Stimulated activated CD4-positive, alpha-beta T cell treated with anti-CD3 and anti-CD28 coated beads, Interleukin-15, amount 100 ng/mL, for 24 hours (primary cell): ENCODE data around the gene PRKD2.

Source experiments
- DNase-seq: peaks from one replicate; pipeline ENCODE4 v3.0.0-alpha.2; 2020

PRKD2 gene

DNA sequence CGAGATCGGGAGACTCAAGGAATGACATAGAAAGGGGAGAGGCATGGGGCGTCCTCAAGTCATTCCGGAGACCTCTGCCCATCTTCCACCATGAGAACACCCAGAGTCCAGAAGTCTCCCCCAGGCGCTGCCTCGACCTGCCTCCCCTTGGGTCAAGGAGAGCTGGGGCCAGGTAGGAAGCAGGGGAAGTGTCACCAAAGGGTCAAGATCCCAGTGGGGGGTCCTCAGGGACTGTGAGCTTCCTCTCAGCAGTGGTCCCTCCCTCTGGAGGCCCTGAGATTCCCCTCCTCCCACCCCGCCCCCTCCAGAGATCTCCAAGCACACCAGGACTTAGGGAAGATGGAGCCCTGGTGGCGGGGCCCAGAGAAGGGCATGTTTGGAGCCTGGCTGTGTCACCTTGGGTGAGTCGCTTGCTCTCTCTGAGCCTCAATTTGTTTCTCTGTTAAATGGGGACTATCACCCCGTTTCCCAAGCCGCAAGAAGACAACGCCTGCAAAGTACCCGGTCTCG is 56.9 kb downstream of the PRKD2 start:
- DNase-seq = peak; percentile 16

DNA sequence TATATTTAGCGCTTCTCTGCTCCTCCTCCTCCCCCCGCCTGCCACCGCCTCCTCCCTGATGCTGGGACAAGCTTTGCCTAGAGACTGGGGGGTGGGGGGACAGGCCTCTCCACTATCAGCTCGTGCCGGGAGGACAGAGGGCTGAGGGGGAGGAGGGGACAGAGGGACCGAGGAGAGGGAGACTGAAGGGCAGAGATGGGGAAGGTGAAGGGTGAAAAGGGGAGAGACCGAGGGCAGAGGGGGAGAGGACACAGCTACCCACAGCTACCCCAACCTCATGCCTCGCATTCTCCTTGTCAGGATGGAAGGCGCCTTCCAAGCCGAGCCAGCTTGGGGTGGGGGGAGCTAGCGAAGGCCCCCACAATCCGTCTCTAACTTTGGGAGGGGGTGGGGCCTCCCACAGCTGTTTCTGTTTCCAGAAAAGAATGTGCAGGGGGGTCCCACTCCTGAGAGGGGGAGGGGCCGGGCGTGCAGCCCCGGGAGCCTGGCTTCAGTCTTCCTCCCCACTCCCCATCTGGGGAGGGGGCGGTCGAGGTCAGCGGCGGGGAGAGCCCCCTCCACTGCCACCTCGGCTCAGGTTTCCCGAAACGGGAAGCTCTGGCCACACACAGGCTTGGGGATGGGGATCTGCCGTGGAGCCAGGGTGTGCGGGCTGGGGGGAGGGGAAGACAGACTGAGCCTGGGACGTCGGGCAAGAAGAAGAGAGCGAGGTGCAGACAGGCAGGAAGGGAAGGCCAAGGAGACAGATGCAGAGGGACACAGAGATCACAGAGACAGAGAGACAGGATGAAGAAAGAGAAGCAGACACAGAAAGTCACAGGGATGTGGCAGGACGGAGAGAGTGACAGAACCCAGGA is 57.5 kb downstream of the PRKD2 start:
- peak; percentile 21 for DNase-seq

DNA sequence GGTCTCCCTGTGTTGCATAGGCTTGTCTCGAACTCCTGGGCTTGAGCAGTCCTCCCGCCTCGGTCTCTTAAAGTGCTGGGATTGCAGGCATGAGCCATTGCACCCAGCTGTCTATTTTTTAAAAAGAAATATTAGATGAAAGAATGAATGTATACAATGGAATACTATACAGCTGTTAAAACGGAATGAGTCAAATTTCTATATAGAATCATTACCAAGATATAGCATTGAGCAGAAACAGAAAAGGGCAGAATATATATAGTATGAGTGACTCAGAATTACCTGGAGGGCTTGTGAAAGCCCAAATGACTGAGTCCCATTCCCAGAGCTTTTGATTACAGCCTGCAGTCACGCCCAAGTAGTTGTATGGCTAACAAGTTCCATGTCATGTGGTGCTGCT is 60.4 kb downstream of the PRKD2 start:
- no peak for DNase-seq

DNA sequence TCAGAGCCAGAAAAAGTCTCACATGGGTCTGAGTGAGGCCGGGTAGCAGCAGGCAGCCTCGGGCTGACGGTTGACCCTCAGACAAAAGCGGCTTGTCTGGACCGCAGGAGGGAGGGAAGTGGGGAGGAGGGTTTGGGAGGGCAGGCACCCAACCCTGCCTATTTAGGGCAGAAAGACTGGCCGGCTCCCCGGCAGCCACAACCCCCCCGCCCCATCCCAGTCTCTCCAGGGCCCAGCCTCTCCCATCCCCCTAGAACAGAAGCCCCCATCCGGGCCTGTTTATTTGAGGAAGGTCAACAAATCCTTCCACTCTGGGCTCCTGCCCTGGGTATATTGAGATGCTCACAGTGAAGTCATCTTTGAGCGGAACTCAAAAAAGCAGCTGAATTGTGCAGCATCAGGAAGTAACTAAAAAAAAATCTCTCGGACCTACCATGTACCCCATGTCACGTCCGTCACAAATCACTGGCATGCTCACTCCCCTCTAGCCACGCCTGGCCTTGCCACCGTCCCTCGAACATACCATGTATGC is 62.2 kb downstream of the PRKD2 start:
- no peak for DNase-seq

DNA sequence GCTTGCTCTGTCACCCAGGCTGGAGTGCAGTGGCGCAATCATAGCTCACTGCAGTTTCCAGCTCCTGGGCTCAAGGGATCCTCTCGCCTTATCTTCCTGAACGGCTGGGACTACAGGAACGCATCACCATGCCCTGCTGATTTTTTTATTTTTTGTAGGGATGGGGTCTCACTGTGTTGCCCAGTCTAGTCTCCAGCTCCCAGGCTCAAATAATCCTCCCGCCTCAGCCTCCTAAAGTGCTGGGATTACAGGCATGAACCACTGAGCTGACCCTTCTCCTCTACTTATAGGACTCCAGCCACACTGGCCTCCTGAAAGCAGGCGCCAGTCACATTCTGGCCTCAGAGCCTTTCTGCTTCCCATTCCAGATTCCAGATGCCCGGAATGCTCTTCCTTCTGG is 66.5 kb downstream of the PRKD2 start:
- no peak for DNase-seq

DNA sequence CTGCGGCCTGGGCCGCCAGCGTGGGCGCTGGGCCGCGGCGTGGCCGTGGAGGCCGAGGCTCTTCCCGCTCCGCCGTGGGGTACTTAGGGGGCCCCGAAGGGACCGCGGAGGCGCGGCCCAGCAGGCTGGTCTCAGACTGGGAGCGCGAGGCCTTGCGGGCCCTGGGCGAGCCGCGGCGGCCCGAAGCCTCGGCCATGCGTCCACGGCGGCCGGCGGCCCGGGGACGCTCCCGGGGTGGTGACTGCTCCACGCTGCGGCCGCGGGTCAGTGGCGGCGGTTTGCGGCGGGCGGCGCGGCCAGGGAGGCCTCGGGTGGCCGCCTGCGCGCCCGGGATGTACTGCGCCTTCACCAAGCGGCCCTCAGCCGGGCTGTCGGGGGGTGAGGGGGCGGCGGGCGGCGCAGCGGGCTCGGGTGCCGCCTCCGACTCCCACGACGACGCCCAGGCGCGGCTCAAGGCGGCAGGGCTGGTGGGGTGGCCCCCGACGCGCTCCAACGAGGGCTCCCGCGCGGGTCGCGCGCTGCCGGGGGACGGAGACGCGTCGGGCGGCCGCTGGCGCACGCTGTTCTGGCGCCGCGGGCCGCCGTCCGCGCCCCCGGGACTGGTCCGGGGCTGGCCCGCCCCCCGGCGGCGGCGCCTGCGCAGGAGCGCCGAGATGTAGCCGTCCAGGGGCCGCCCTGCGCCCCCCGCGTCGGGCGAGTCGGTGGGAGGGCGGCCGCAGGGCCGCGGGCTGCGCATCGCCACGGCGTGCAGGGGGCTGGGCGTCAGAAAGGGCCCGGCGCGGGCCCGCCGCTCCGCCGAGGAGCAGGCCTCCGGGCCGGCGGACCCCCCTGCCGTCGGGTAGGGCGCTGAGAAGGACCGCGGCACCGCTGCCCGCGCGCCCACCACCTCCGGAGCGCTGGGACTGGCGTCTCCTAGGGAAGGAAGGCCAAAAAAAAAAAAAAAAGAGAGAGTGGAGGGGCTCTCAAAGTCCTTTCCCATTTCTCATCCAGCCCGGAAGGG is 67.7 kb downstream of the PRKD2 start:
- no peak for DNase-seq

DNA sequence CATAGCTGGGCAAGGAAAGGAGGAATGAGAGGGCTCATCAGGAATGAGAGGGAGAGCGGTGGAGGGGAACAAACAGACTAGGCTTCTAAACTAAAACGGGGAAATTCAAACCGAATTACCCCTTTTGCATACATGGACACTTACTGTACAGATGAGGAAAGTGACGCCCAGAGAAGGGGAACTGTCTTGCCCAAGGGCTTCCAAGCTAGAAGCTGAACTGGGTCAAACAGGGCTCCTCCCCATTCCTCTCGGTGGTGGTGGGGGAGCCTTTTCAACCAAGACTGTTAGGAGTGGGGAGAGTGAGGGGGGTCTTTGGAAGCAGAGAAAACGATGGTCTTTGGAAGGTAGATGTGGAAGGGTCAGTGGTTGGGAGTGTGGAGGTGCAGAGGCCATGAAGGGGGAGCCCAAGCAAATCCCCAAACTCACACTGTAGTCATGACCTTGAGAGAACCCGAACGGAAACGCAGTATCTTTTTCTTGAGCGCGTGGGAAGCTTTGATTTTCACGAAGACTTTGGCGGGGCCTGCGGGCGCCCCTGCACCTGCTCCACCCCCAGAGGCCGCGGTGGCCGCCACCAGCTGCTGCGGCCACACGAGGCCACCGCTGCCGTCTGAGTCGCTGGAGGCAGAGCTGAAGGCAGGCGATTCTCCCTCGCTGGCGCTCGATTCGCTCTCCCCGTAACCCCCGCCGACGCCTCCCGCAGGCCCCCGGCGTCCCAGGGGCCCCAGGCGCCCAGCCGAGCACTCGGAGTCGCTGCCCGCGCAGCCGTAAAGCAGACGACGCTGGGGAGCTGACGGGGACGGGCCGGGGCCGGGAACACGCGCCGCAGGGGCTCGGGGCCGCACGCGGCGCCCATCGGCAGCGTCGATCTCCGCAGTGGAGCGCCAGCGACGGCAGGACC is 68.6 kb downstream of the PRKD2 start:
- peak; percentile 22 for DNase-seq

DNA sequence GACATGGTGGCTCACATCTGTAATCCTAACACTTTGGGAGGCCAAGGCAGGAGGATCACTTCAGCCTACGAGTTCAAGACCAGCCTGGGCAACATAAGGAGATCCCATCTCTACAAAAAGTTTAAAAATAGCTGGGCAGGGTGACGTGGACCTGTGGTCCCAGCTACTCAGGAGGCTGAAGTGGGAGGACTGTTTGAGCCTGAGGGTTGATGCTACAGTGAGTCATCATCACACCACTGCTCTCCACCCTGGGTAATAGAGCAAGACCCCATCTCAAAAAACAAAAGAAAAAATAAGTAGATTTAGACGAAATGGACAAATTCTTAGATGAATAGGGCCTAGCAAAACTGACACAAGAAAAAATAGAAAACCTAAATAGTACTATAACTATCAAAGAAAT is 70.5 kb downstream of the PRKD2 start:
- DNase-seq = no peak

DNA sequence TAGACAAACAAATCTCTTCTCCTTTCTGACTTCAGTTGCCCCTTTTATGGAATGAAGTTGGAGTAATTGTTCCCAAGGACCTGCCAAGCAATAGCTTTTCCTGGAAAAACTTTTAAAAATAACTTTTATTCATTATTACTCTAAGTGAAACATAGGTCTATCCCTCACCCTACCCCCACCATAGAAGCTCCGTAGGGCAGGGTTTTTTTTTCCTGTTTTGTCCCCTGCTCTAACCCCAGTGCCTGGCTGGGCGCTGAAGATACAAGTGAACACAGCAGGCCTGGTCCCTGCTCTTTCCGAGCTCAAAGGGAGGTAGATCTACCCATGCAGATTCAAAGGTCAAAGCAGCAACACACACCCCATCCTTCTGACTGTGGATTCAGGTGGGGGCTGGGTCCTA is 72.2 kb downstream of the PRKD2 start:
- no peak for DNase-seq

DNA sequence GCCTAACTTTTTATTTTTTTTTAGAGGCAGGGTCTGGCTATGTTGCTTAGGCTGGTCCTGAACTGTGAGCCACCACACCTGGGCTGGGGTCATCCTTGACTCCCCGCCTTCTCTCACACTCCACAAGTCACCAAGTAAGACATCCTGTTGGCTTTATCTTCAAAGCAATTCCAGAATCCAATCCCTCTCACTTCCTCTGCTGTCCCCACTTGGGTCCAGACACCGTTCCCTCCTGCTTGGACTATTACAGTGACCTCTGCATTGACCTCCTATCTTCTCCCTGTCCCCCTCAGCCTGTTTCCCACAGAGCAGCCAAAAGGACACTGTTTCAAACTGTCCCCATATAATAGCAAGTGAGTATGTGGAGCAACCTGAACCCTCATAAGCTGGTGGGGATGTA is 76.3 kb downstream of the PRKD2 start:
- no peak for DNase-seq

DNA sequence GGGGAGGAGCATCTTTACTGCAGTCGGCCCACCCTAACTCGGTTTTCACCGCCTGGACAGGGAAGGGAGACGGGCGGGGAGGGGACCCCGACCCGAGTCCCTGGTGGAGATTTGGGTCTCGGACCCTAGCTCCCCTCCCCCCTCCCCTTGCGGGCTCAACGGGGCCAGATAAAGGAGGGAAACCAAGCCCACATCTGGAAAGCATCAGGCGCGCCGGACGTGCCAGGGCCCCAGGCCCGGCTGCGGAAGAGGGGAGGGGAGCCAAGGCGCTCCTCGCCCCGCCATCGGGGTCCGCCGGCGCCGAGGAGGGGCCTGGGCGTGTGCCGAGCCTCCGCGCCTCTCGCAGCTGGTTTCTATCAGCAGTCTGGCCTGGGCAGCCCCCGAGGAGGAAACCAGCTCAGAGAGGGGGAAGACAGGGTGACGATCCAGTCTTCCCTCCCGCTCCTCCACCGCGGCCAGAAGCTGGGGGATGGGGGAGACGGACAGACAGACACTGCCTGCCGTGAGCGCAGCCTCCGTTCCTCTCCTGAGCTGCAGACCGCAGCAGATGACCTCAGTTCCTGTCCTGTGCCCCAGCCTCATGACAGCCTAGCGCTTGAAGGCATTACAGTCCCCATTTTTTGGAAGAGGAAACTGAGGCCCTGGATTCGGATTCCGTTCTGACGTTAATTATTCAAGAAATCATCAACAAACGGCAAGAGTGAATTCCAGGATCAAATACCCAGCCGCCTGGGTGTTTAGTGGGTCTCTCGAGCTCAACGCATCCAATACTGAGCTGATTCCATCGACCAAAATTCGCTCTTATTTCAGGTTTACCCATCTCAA is 77.3 kb downstream of the PRKD2 start:
- DNase-seq = peak; percentile 57

DNA sequence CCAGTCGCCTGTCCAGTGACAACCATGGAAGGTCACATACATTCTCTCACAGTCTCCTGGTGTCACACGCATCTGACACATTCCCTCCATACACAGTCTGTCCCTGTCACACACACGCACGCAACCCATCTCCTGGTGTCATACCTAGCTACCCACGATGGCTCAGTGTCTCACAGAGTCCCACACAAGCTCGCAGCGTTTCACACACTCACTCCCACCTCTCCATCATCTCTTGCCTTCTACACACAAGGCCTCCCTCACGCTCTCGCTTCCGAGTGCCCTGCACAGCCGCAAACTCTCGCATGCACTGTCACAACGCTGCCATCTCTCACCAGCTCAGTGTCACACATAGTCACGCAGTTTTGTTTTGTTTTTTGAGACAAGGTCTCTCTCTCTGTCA is 79.7 kb downstream of the PRKD2 start:
- peak; percentile 43 for DNase-seq

DNA sequence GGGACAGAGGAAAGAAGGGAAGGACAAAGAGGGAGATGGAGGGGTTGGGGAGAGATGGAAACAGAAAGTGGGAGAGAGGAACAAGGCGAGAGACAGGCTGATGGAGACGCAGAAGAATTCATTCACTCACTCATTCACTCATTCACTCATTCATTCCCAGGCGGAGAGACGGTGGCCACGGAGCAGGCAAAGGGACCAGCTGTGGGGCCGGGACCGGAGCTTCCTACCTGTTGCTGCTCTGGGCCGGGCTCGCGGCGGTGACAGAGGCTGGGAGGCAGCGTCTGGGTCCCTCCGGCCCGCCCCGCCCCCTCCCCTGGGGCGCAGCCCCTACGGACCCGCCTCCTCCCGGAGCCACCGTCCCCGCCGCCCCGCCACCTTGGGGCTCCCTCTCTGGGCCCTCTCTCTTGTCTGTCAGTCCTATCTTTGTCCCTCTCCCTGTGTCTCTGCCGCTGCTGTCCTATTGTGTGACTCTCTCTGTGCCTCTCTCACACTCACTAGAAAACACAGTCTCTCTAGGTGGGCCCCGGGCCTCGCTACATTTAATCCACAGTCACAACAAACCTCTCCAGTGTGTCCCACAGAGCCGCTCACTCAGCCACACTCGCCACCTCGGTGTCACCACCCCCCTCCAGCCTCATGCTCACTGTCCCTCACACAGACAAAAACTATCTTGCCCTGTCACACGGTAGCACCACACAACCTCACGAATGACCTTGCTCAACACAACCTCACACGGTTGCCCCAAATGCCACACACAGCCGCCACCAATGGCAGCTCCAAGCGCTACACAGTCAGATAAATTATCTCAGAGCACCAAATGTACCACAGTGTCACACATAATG is 80.8 kb downstream of the PRKD2 start, which contains the start of gene GNG8:
Gene GNG8, minus strand, starts transcription at position 283 of the 842 bp plus-strand sequence. CDS start 1,520 bp downstream, outside the sequence.
- DNase-seq = peak; percentile 46

DNA sequence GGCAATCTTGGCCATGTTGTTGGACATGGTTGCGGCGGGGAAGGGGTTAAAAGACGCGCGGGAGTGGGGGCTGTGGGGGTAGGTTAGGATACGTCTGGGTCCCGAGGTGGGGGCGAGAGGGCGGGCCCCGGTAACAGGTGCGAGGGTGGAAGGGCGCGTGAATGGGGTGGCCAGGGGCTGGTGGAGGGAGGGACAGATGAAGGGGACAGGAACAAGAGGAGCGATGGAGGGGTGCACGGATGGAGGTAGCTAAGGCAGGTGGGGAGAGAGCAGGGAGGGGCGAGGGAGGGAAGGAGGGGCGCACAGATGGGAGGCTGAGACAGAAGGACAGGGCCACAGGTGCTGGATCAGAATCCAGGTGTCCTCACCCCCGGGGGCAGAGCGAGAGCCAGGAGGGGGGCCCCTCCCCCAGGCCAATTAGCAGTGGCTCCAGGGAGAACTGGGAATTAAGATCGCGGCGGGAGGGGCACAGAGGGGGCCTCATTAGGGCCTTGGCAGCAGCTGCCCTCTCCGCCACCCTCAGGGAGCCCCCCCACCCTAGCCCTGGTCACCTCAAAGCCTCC is 82.2 kb downstream of the PRKD2 start:
- DNase-seq = no peak

DNA sequence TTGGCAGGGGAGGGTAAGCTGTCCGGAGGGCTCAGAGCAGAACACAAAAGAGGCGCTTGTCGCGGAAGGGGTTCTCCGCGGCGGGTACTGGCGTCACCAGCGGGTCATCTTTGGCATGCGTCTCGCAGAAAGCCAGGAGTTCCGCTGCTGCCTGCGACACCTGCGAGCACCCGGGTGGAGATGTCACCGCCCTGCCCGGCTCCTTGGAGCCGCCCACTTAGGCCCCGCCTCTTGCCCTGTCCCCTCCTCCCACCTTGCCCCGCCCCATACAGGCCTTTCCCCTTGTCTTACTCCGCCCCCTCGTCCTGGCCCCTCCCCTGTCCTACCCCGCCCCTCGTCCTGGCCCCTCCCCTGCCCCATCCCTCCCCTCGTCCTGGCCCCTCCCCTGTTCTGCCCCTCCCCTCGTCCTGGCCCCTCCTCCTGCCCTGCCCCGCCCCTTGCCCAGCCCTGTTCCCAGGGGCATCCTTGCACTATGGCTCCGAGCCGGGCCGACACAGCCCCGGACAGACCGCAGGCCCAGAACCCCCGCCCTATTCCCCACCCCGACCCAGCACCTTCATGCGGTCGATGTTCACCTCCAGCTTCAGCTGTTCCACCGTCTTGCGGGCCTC is 82.8 kb downstream of the PRKD2 start:
- DNase-seq = peak; percentile 96

DNA sequence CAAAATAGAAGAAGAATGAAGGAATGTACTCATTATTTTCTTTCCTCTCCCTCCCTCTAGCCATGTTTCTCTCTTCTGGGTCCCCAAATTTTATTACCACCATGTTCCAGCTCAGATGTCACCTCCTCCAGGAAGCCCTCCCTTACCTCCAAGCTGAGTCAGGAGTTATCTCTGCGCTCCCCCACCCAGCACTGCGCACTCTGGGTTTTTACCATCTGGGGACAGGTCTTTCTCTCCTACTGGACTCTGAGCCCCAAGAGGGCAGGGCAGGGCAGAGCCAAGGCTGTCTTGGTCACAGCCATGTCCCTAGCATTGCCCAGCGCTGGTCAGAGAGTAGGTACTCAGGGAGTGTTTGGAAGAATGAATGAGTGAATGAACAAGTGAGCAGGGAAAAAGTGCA is 83.8 kb downstream of the PRKD2 start:
- no peak for DNase-seq

DNA sequence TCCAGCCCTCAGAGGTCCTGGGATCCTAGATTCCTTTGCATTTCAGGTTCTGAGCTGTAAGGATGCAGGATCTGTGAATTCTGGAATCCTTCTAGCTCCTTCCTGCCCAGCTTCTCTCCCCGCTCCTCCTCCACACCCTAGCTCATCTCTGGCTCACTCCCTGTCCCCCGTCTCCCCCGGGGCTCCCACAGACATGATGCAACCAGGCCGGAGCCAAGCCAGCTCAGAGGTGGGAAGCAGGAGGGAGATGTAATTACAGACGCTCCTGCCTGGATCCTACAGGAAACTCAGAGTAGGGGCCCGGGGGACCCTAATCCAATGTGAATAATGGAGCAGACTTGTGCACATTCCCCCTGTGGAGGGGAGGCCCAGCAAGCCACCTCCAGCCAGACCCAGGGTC is 85.4 kb downstream of the PRKD2 start:
- no peak for DNase-seq

DNA sequence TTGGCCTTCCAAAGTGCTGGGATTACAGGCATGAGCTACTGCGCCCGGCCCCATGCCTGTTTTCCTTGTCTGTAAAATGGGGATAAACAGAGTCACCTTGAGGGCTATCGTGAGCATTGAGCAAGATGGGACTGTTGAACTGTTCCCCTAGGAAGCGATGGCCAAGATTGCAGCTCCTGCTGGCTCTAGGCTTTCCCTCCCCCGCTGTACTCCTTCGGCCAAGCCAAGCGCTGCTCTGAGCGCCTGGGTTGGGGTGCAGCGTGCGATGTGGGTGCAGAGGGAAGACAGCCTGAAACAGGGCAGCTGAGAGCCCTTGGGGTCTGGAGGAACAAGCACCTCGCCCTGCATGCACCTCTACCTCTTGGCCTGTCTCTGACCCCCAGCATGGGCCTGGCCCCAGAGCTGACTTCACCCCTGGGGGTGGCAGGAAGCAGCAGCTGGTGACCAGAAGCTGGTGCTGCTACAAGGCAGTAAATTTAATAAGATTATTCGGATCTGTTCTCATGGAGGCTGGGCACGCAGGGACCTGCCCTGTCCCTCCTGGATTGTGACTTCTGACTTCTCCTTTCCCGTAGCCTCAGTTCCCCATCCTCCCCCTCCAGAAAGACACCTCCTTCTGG is 86.2 kb downstream of the PRKD2 start:
- DNase-seq = no peak

DNA sequence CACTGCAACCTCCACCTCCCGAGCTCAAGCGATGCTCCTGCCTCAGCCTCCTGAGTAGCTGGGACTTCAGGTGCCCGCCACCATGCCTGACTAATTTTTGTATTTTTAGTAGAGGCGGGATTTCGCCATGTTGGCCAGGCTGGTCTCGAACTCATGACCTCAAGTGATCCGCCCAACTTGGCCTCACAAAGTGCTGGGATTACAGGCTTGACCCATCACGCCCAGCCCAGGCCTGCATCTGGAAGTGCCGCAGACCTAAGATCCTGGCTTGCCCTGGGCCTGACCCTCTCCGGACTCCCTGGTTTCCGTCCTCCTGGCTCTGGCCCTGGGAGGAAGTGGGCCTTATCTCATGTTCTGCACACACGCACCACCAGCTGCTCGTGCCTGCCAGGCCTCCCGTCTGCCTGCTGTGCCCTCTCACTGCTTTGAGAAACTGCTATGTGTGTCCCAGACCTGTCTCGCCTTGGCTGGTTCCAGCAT is 87.3 kb downstream of the PRKD2 start:
- DNase-seq = no peak
